A549 (cell line): ENCODE data around the gene HECTD2. TPM values are rescaled to one million over a fixed set of nuclear protein-coding genes. Genes with fewer than 3 reads are reported as not detected.

Experiments used
- ATAC-seq, 2 experiments: fragments of 200-7000 bp in 1 of 2; fragments of >200 bp in 1 of 2; cut with Nextera tagmentation in 1 of 2; cut with Tn5 transposase in 1 of 2; 3 replicates each; pipeline versions ENCODE4 v1.8.0 to v1.9.1; 2018 to 2020; ENCODE audit warnings: mild to moderate bottlenecking in 1 of 2, moderate library complexity in 1 of 2
- CTCF ChIA-PET: fragments of 300-600 bp; sonication (Branson Sonifier 250); formaldehyde crosslinking; extraction: SDS; loops from one replicate; lab custom pipeline; 2021; ENCODE audit warnings: antibody characterized with exemption, inconsistent platforms; lab: Yijun Ruan, JAX
- POLR2A ChIA-PET: fragments of 350-600 bp; formaldehyde crosslinking; extraction: SDS; loops from one replicate; lab custom pipeline; 2021; ENCODE audit warnings: antibody characterized with exemption, inconsistent platforms; lab: Yijun Ruan, JAX
- DNase-seq, 2 experiments: peaks; one replicate each; pipeline versions ENCODE4 v3.0.0 to v3.0.0-alpha.2; 2011 to 2016; ENCODE audit warnings: low read depth in 1 of 2, low spot score in 1 of 2
- FAIRE-seq: peaks from 2 replicates; lab custom pipeline; 2011; peaks lifted over from hg19 to GRCh38; lab: Jason Lieb, UNC
- H3K27ac ChIP-seq, 2 experiments: fragments of >200 bp; sonication (Bioruptor Twin); formaldehyde crosslinking; 3 replicates each; pipeline ENCODE4 v1.5.1; 2016 to 2017
- H3K4me1 ChIP-seq: fragments of >200 bp; sonication (Bioruptor Twin); formaldehyde crosslinking; 3 replicates; pipeline ENCODE4 v1.6.1; 2016
- H3K4me2 ChIP-seq: fragments of >200 bp; sonication (Bioruptor Twin); formaldehyde crosslinking; 3 replicates; pipeline ENCODE4 v1.6.1; 2016
- H3K4me3 ChIP-seq: fragments of >200 bp; sonication (Bioruptor Twin); formaldehyde crosslinking; 3 replicates; pipeline ENCODE4 v1.5.1; 2016
- H3K9me3 ChIP-seq: fragments of >200 bp; sonication (Bioruptor Twin); formaldehyde crosslinking; 3 replicates; pipeline ENCODE4 v1.6.1; 2016
- BHLHE40 ChIP-seq: IDR thresholded peaks from 2 replicates; pipeline ENCODE4 v1.6.1; 2012; ENCODE audit warnings: low read depth, low read length, inconsistent platforms
- CHD4 ChIP-seq: fragments of 200-600 bp; sonication (generic); IDR thresholded peaks from 2 replicates; pipeline ENCODE4 v1.6.1; 2016; ENCODE audit warnings: antibody characterized with exemption, mild to moderate bottlenecking, borderline replicate concordance
- CTCF ChIP-seq: fragments of >200 bp; sonication (Bioruptor Twin); formaldehyde crosslinking; IDR thresholded peaks from 3 replicates; pipeline ENCODE4 v1.5.1; 2016
- EP300 ChIP-seq, 2 experiments: fragments of >200 bp; sonication (Bioruptor Twin); formaldehyde crosslinking; IDR thresholded peaks; 2 replicates in 1 of 2; 3 replicates in 1 of 2; pipeline ENCODE4 v1.6.1; 2016 to 2017
- FOSB ChIP-seq: fragments of 250-450 bp; sonication (Bioruptor Pico); IDR thresholded peaks from 2 replicates; pipeline ENCODE4 v1.5.0; 2020; ENCODE audit warnings: mild to moderate bottlenecking, moderate library complexity
- FOSL2 ChIP-seq, 2 experiments: fragments of 450-650 bp in 1 of 2; fragments of >200 bp in 1 of 2; sonication (Bioruptor Twin) in 1 of 2; formaldehyde crosslinking; IDR thresholded peaks; 2 replicates each; pipeline versions ENCODE4 v1.5.0 to v1.6.1; 2016 to 2020; ENCODE audit warnings: mild to moderate bottlenecking in 1 of 2, moderate library complexity in 1 of 2
- FOXS1 ChIP-seq: fragments of 250-450 bp; sonication (Bioruptor Pico); IDR thresholded peaks from 2 replicates; pipeline ENCODE4 v1.5.0; 2020; ENCODE audit warnings: mild to moderate bottlenecking, moderate library complexity
- HOXA7 ChIP-seq: fragments of 250-450 bp; sonication (Bioruptor Pico); IDR thresholded peaks from 2 replicates; pipeline ENCODE4 v1.5.0; 2020; ENCODE audit warnings: mild to moderate bottlenecking, moderate library complexity
- HOXB13 ChIP-seq: fragments of 250-450 bp; sonication (Bioruptor Pico); IDR thresholded peaks from 2 replicates; pipeline ENCODE4 v1.5.0; 2020; ENCODE audit warnings: low read depth, mild to moderate bottlenecking, moderate library complexity
- KDM1A ChIP-seq: fragments of 200-600 bp; sonication (generic); IDR thresholded peaks from 2 replicates; pipeline ENCODE4 v1.6.1; 2016; ENCODE audit warnings: low read depth, mild to moderate bottlenecking
- KDM5A ChIP-seq: fragments of 200-600 bp; sonication (generic); IDR thresholded peaks from 2 replicates; pipeline ENCODE4 v1.6.1; 2016; ENCODE audit warnings: antibody characterized with exemption, mild to moderate bottlenecking
- MAFK ChIP-seq: fragments of 450-650 bp; IDR thresholded peaks from 2 replicates; pipeline ENCODE4 v1.6.1; 2014; ENCODE audit not compliant: partially characterized antibody
- NFE2L2 ChIP-seq: fragments of 150-350 bp; conservative IDR thresholded peaks from 2 replicates; pipeline ENCODE4 v1.6.1; 2014; ENCODE audit warnings: low read length
- NR3C1 ChIP-seq: fragments of >200 bp; sonication (Bioruptor Twin); formaldehyde crosslinking; IDR thresholded peaks from 3 replicates; pipeline ENCODE4 v1.6.1; 2017
- PBX3 ChIP-seq: IDR thresholded peaks from 2 replicates; pipeline ENCODE4 v1.6.1; 2012
- PHF8 ChIP-seq: fragments of 200-600 bp; sonication (generic); IDR thresholded peaks from 2 replicates; pipeline ENCODE4 v1.6.1; 2016; ENCODE audit warnings: low read depth, mild to moderate bottlenecking, antibody characterized with exemption, moderate library complexity, borderline replicate concordance
- RARB ChIP-seq: fragments of 250-450 bp; sonication (Bioruptor Pico); IDR thresholded peaks from 2 replicates; pipeline ENCODE4 v1.8.0; 2021; ENCODE audit warnings: mild to moderate bottlenecking, moderate library complexity
- RFX5 ChIP-seq: fragments of 450-650 bp; IDR thresholded peaks from 2 replicates; pipeline ENCODE4 v1.7.1; 2014; ENCODE audit warnings: antibody characterized with exemption, mild to moderate bottlenecking, moderate library complexity
- SMC3 ChIP-seq: fragments of >200 bp; sonication (Bioruptor Twin); formaldehyde crosslinking; IDR thresholded peaks from 3 replicates; pipeline ENCODE4 v1.6.1; 2018; ENCODE audit warnings: inconsistent platforms
- SREBF2 ChIP-seq: fragments of 450-650 bp; IDR thresholded peaks from 2 replicates; pipeline ENCODE4 v1.6.1; 2014; ENCODE audit warnings: mild to moderate bottlenecking, moderate library complexity
- TFCP2L1 ChIP-seq: fragments of 250-450 bp; sonication (Bioruptor Pico); IDR thresholded peaks from 2 replicates; pipeline ENCODE4 v1.5.0; 2021; ENCODE audit warnings: mild to moderate bottlenecking
- WGBS: methylation state at CpG from one replicate; pipeline ENCODE4 v1.1.6; 2017; ENCODE audit errors: missing lambda C conversion rate; 5-methylcytosine and 5-hydroxymethylcytosine counted together
- polyA plus RNA-seq, 4 experiments: library from polyadenylated mRNA; depleted of rRNA in 3 of 4; stranded (reverse); fragments of >200 nt; fragmentation: RNase III in 1 of 4; extraction: RNeasy Plus Mini Kit Qiagen cat#74134 plus additional on column Dnase treatment in 1 of 4; gene quantifications; 2 replicates in 3 of 4; 3 replicates in 1 of 4; pipeline ENCODE4 v1.2.3, GENCODE V29; 2011 to 2017
- TF ChIP-seq, protein P1 (sequence below): IDR thresholded peaks from 2 replicates; pipeline ENCODE4 v1.6.1; 2012

HECTD2 gene
- polyA plus RNA-seq, 2 of the 4 experiments (the other 2 are of a cell fraction): 4.1 to 13.9 TPM

- no peaks in the 10 kb centered on the region for H3K4me1 ChIP-seq
- H3K27ac ChIP-seq: no peak overlapping the region
- ChIA-PET CTCF (no interaction called here), POLR2A (no interaction called here)
- no peak for DNase-seq
- 2% methylated on average over 1 of the region's 1 CpG for WGBS
- no peak for FAIRE-seq
- ATAC-seq: no peak
- no peak overlapping the region for H3K4me2 ChIP-seq
- no peaks in the 10 kb centered on the region for H3K9me3 ChIP-seq
- H3K4me3 ChIP-seq: no peak overlapping the region
- TF ChIP-seq FOSB (CRISPR knock-in tag) (no peak), BHLHE40 (no peak), FOSL2 (IDR thresholded peaks at IDR 0.05) (no peak), FOSL2 (CRISPR knock-in tag; IDR thresholded peaks at IDR 0.05) (peak; percentile 33; the same call in 1 of the 2 replicates)
Observed at GRCh38 chr10:91366704-91367103, 43.4 kb upstream of the HECTD2 start.

DNA sequence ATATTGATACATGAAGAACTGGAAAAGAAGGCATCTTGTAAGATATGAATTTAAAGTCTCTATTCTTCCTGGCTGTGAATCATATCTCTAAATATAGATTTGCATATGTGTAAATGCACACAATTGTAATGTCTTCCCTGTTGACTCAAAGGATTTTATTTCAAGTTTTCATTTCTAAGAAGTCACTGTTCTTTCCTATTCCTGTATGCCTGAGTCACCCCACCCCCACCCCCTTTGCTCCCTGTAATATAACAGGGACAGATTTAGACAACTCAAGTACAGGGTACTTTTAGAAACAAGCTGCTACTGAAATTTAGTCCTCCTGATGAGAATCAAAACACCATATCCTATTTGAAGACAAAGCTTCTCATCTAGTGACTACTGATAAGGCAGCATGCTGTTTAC, 43.0 kb upstream of the HECTD2 start:
- TF ChIP-seq SREBF2 (no peak), HOXA7 (CRISPR knock-in tag) (no peak), CTCF (no peak), EP300 (IDR thresholded peaks at IDR 0.05) (no peak), RFX5 (no peak)
- no peak for FAIRE-seq
- CTCF ChIA-PET: no interaction called here

GRCh38 chr10:91367558-91367957, 42.6 kb upstream of the HECTD2 start:
- no peaks in the 10 kb centered on the region for H3K4me1 ChIP-seq
- H3K27ac ChIP-seq: no peak overlapping the region
- TF ChIP-seq SMC3 (no peak), NFE2L2 (no peak), PHF8 (no peak), TFCP2L1 (no peak), NR3C1 (no peak), MAFK (no peak), KDM1A (no peak), KDM5A (no peak), PBX3 (no peak), HOXB13 (CRISPR knock-in tag) (no peak), CHD4 (no peak), FOXS1 (CRISPR knock-in tag) (no peak), RARB (no peak), FOSL2 (IDR thresholded peaks at IDR 0.05) (no peak), FOSL2 (CRISPR knock-in tag; IDR thresholded peaks at IDR 0.05) (no peak), EP300 (IDR thresholded peaks at IDR 0.05) (no peak)
- TF ChIP-seq, protein P1, sequence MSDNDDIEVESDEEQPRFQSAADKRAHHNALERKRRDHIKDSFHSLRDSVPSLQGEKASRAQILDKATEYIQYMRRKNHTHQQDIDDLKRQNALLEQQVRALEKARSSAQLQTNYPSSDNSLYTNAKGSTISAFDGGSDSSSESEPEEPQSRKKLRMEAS: no peak
- CTCF ChIA-PET: no interaction called here
- POLR2A ChIA-PET: no interaction called here
- FAIRE-seq (no peak), ATAC-seq (peak in 1 of 2 experiments; percentile 19; a peak in 1 of 6 replicates), DNase-seq (no peak)
- WGBS: 2% methylated on average over 2 of the region's 2 CpGs
- no peak overlapping the region for H3K4me2 ChIP-seq
- no peaks in the 10 kb centered on the region for H3K9me3 ChIP-seq
- no peak overlapping the region for H3K4me3 ChIP-seq

More for the DNA sequence above, 43.0 kb upstream of the HECTD2 start:
- H3K4me1 ChIP-seq: no peaks in the 10 kb centered on the region
- no peak overlapping the region for H3K4me2 ChIP-seq
- POLR2A ChIA-PET: no interaction called here
- H3K27ac ChIP-seq: no peak overlapping the region
- DNase-seq (no peak), ATAC-seq (no peak)
- H3K9me3 ChIP-seq: no peaks in the 10 kb centered on the region
- H3K4me3 ChIP-seq: no peak overlapping the region
